Measurements from ENCODE around the gene MTUS2. TPM values are rescaled to one million over a fixed set of nuclear protein-coding genes. Genes with fewer than 3 reads are reported as not detected.

The MTUS2 gene
- total RNA-seq, 2 donors from 2014 or later = 1.6 to 4.8 TPM

DNA sequence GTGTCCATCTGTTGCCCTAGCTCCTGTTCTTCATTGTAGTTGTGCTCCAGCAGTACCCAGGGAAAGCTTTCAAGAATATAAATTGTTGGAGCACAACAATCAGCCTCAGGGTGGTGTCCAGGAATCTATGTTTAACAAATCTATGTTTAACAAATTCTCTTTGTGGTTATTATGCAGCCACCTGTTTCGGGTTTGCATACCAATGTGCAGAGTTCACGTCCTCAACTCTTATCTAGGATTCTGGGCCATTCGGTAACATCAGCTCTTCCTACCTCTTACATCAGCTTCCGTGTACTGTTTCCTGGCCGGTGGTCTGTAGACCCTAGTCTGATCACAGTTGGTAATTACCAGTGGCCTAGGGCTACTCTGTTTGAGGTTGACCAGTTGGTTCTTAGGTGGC is 17.0 kb downstream of the MTUS2 start:
- Histone ChIP-seq H3K4me1 (replicated peaks) (no peaks in the 10 kb centered on the region), H3K4me3 (no peak overlapping the region), H3K9me3 (no peaks in the 10 kb centered on the region), H3K36me3 (no peaks in the 10 kb centered on the region), H3K27me3 (replicated peaks; ENCODE audit: insufficient read depth) (no peaks in the 10 kb centered on the region), H3K27ac (no peak overlapping the region)
- DNase-seq (ENCODE audit: low spot score) = no peak
- 93% methylated on average over 5 of the region's 5 CpGs for WGBS
- intact Hi-C loops (cut with DNase I) = no loop called here
- TF ChIP-seq, protein P1, sequence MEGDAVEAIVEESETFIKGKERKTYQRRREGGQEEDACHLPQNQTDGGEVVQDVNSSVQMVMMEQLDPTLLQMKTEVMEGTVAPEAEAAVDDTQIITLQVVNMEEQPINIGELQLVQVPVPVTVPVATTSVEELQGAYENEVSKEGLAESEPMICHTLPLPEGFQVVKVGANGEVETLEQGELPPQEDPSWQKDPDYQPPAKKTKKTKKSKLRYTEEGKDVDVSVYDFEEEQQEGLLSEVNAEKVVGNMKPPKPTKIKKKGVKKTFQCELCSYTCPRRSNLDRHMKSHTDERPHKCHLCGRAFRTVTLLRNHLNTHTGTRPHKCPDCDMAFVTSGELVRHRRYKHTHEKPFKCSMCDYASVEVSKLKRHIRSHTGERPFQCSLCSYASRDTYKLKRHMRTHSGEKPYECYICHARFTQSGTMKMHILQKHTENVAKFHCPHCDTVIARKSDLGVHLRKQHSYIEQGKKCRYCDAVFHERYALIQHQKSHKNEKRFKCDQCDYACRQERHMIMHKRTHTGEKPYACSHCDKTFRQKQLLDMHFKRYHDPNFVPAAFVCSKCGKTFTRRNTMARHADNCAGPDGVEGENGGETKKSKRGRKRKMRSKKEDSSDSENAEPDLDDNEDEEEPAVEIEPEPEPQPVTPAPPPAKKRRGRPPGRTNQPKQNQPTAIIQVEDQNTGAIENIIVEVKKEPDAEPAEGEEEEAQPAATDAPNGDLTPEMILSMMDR (IDR thresholded peaks at IDR 0.05) = no peak

DNA sequence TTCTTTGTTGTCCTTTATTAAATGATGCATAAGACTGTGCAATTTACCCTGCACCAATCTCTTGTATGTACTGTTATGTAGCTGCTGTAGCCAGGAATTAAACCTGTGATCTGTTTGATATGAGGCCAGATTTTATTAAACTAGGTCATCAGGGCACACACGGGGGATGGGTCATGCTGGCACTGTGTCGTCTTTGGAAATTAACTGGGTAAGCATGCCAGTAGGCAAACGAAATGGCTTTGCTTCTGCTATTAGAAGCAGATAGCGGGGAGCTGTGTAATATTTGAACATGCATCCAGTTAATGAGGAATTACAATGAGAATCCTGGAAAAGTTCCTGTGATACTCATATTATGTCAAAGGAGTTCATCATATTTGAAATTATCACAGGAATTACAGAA is 23.5 kb downstream of the MTUS2 start:
- no peak overlapping the region for H3K27ac ChIP-seq
- intact Hi-C loops (cut with DNase I) = no loop called here
- H3K4me1 ChIP-seq (replicated peaks) = no peaks in the 10 kb centered on the region
- H3K36me3 ChIP-seq = no peaks in the 10 kb centered on the region
- DNase-seq (ENCODE audit: low spot score) = no peak
- H3K4me3 ChIP-seq = no peak overlapping the region
- 60% methylated on average over 4 of the region's 4 CpGs for WGBS
- no peaks in the 10 kb centered on the region for H3K9me3 ChIP-seq
- TF ChIP-seq POLR2A (IDR thresholded peaks at IDR 0.05) = no peak
- no peaks in the 10 kb centered on the region for H3K27me3 ChIP-seq (replicated peaks; ENCODE audit: insufficient read depth)

DNA sequence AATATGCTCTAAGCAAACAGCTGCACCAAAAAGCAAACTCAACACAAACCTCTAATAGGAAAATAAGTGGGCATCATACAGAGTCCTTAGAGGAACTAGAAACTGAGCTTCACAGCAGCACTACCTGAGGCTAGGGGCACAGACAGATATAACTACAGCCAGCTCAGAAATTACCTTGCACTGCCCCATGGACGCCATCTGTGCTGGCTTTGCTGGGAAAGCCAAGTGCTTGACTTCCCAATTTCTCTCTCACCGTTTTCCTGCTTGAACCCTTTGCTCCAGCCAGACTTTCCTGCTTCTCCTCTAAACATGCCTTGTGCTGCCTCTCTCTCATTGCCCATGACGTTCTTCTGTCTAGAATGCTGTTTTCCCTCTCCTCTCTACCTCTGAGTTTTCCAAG is 29.3 kb downstream of the MTUS2 start:
- no peak for DNase-seq (ENCODE audit: low spot score)
- TF ChIP-seq POLR2A (IDR thresholded peaks at IDR 0.05) (no peak), POLR2AphosphoS5 (IDR thresholded peaks at IDR 0.05) (no peak)
- TF ChIP-seq, protein P1 (IDR thresholded peaks at IDR 0.05) = no peak
- Histone ChIP-seq H3K36me3 (no peaks in the 10 kb centered on the region), H3K4me1 (replicated peaks) (no peaks in the 10 kb centered on the region), H3K4me3 (no peak overlapping the region), H3K27me3 (replicated peaks; ENCODE audit: insufficient read depth) (no peaks in the 10 kb centered on the region), H3K27ac (no peak overlapping the region), H3K9me3 (no peaks in the 10 kb centered on the region)
- 76% methylated on average over 3 of the region's 3 CpGs for WGBS
- intact Hi-C loops (cut with DNase I) = no loop called here

DNA sequence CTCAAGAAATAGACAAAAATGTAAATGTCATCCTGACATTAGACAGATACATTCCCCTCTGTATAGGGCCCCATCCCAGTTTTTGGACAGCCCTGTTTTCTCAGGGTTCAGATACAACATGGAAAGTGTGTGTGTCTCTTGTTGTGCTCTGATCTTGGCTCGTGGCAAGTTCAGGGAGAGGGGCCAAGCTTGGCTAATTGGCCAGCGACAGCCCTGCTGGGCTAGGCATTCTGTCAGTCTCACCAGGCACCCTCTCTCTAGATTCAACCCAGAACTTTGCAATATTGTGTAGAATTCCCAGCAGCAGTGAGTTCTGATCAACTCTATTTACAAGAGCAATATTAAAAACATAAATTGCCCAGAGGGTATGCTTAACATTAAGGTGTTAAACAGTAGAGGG is 30.1 kb downstream of the MTUS2 start:
- H3K4me3 ChIP-seq = no peak overlapping the region
- intact Hi-C loops (cut with DNase I) = no loop called here
- H3K9me3 ChIP-seq = no peaks in the 10 kb centered on the region
- WGBS = 62% methylated on average over 2 of the region's 2 CpGs
- TF ChIP-seq POLR2A (IDR thresholded peaks at IDR 0.05) (no peak), POLR2AphosphoS5 (IDR thresholded peaks at IDR 0.05) (no peak)
- TF ChIP-seq, protein P1 (IDR thresholded peaks at IDR 0.05) = no peak
- H3K27ac ChIP-seq = no peak overlapping the region
- no peak for DNase-seq (ENCODE audit: low spot score)
- H3K27me3 ChIP-seq (replicated peaks; ENCODE audit: insufficient read depth) = no peaks in the 10 kb centered on the region
- no peaks in the 10 kb centered on the region for H3K4me1 ChIP-seq (replicated peaks)
- H3K36me3 ChIP-seq = no peaks in the 10 kb centered on the region

DNA sequence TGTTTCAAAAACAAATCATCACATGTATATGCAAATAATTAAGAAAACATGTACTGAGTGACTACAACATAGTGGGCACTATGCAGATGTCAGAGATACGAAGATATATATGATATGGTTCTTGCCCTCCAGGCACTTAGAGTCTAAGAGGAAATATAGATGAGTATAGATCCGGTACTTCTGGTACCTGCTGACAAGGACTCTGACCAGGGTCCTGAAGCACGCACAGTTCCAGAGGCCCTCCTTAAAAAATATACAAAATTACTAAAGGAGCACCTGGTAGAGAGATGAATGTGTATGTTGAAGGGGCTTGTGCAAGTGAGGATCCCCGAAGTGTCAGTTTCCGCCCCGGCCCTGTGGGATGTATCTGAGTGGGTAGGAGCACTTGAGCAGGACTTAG is 31.3 kb downstream of the MTUS2 start:
- Histone ChIP-seq H3K4me1 (replicated peaks) (no peaks in the 10 kb centered on the region), H3K9me3 (no peaks in the 10 kb centered on the region), H3K27ac (no peak overlapping the region), H3K27me3 (replicated peaks; ENCODE audit: insufficient read depth) (no peaks in the 10 kb centered on the region), H3K36me3 (no peaks in the 10 kb centered on the region), H3K4me3 (no peak overlapping the region)
- TF ChIP-seq POLR2AphosphoS5 (IDR thresholded peaks at IDR 0.05) = no peak
- TF ChIP-seq POLR2A (IDR thresholded peaks at IDR 0.05) = no peak
- TF ChIP-seq, protein P1 (IDR thresholded peaks at IDR 0.05) = no peak
- intact Hi-C loops (cut with DNase I) = no loop called here
- DNase-seq (ENCODE audit: low spot score) = no peak
- WGBS = 66% methylated on average over 6 of the region's 6 CpGs
